ENCODE data around the gene FARS2. TPM values are rescaled to one million over a fixed set of nuclear protein-coding genes. Genes with fewer than 3 reads are reported as not detected.

Gene FARS2
- total and polyA plus RNA-seq, 9 of the 15 experiments (the other 6 are each of a cell fraction or from before 2014, with no cell fraction given) = 16.5 to 62.2 (median 27.0) TPM

GRCh38 chr6:5466281-5467136 is 205.2 kb downstream of the FARS2 start (continued):
- TF ChIP-seq STAT5B (CRISPR knock-in tag; IDR thresholded peaks at IDR 0.05) (no peak), MAFG (tag; conservative IDR thresholded peaks at IDR 0.05) (peak; percentile 70), TFAM (CRISPR knock-in tag; conservative IDR thresholded peaks at IDR 0.05) (no peak), RBM39 (optimal IDR thresholded peaks at IDR 0.05; ENCODE audit: low read depth, low read length) (no peak), ZNF449 (CRISPR knock-in tag; IDR thresholded peaks at IDR 0.05) (no peak)

GRCh38 chr6:5468586-5468985 is 207.3 kb downstream of the FARS2 start:
- no TSS peak for BruUV-seq (replicated peaks)
- intact Hi-C loops (cut with micrococcal nuclease) = loop anchor here (10.0 kb wide), 1 partner anchor 414 kb away; no protein-coding TSS in a partner anchor
- POLR2A ChIA-PET = no interaction called here
- no peak for TF ChIP-seq ZNF75A (CRISPR knock-in tag; IDR thresholded peaks at IDR 0.05)
- no peak for TF ChIP-seq HBP1 (CRISPR knock-in tag; IDR thresholded peaks at IDR 0.05)
- TF ChIP-seq MXD1 (CRISPR knock-in tag; IDR thresholded peaks at IDR 0.05; ENCODE audit: borderline replicate concordance, poor library complexity, severe bottlenecking) = no peak
- TF ChIP-seq ZNF57 (CRISPR knock-in tag; IDR thresholded peaks at IDR 0.05) = no peak
- TF ChIP-seq ZNF766 (CRISPR knock-in tag; conservative IDR thresholded peaks at IDR 0.05) = no peak
- no peak for TF ChIP-seq WHSC1 (IDR thresholded peaks at IDR 0.05; ENCODE audit: low read length)
- no peak for TF ChIP-seq RBM25 (IDR thresholded peaks at IDR 0.05; ENCODE audit: low read depth, low read length, severe bottlenecking)
- TF ChIP-seq, protein P1, sequence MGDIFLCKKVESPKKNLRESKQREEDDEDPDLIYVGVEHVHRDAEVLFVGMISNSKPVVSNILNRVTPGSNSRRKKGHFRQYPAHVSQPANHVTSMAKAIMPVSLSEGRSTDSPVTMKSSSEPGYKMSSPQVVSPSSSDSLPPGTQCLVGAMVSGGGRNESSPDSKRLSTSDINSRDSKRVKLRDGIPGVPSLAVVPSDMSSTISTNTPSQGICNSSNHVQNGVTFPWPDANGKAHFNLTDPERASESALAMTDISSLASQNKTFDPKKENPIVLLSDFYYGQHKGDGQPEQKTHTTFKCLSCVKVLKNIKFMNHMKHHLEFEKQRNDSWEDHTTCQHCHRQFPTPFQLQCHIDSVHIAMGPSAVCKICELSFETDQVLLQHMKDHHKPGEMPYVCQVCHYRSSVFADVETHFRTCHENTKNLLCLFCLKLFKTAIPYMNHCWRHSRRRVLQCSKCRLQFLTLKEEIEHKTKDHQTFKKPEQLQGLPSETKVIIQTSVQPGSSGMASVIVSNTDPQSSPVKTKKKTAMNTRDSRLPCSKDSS (IDR thresholded peaks at IDR 0.05; ENCODE audit: low read depth, partially characterized antibody) = no peak

More at GRCh38 chr6:5468586-5468985, 207.3 kb downstream of the FARS2 start:
- in situ Hi-C loops (cut with MboI) = no loop called here
- Histone ChIP-seq H3K9me1 (ENCODE audit: control insufficient read depth, insufficient read depth, low read length) (no peaks in the 10 kb centered on the region), H3K9me3 (replicated peaks; ENCODE audit: control insufficient read depth, insufficient read depth, low read depth, low read length) (no peaks in the 10 kb centered on the region), H3K4me2 (ENCODE audit: insufficient read depth, low read length) (no peak overlapping the region), H3K27ac (ENCODE audit: extremely low read depth, low read depth, low read length) (no peak overlapping the region), H3K27me3 (ENCODE audit: control insufficient read depth in 2 of 2, insufficient read depth in 2 of 2, low read length in 2 of 2) (no peaks in the 10 kb centered on the region), H2AFZ (ENCODE audit: low read depth, low read length) (no peak overlapping the region), H3K36me3 (ENCODE audit: control insufficient read depth, insufficient read depth, low read length) (no peaks in the 10 kb centered on the region), H4K20me1 (replicated peaks; ENCODE audit: control insufficient read depth, insufficient read depth, low read length) (0 out of 2 replicates have a peak, but pooled peaks cover 6% of the 10 kb centered on the region), H3K4me1 (replicated peaks in 1 of 2; ENCODE audit: control insufficient read depth in 2 of 2, insufficient read depth in 2 of 2, low read length in 2 of 2) (peaks cover 0 to 6% of the 10 kb centered on the region in 2 experiments; a peak in 2 of 5 replicates), H3K9ac (ENCODE audit: insufficient read depth in 1 of 2, low read depth in 2 of 2, low read length in 2 of 2) (no peak overlapping the region), H3K79me2 (ENCODE audit: control insufficient read depth, insufficient read depth, low read length) (no peaks in the 10 kb centered on the region), H3K4me3 (no peak overlapping the region)
- DNase-seq (ENCODE audit: extremely low read depth in 1 of 4, low spot score in 3 of 4) (no peak), FAIRE-seq (no peak), ATAC-seq (no peak)
- CTCF ChIA-PET (ENCODE audit: low intra/inter-chr PET ratio) = interaction anchor here (0.7 kb wide), 1 partner anchor 66 kb away, joined by 3 read pairs; no protein-coding TSS in a partner anchor
- 75% methylated on average over 4 of the region's 4 CpGs for WGBS (ENCODE audit: insufficient coverage, low coverage, missing lambda C conversion rate)
